SK-N-SH (cell line): ENCODE data around the gene MT1H. TPM values are rescaled to one million over a fixed set of nuclear protein-coding genes. Genes with fewer than 3 reads are reported as not detected.
"Not testable (repeated sequence)": the region's sequence is repeated elsewhere in the genome, so short reads cannot be mapped to it uniquely, and the experiment has no call there.

Source experiments
- CTCF ChIA-PET: fragments of 300-600, 350-600 bp; formaldehyde crosslinking; extraction: SDS; loops from one replicate; lab custom pipeline; 2021; lab: Yijun Ruan, JAX
- POLR2A ChIA-PET: fragments of 350-600 bp; sonication (Branson Sonifier 250); formaldehyde crosslinking; extraction: SDS; loops from one replicate; lab custom pipeline; 2020; ENCODE audit warnings: antibody characterized with exemption, inconsistent platforms; lab: Yijun Ruan, JAX
- DNase-seq: peaks from one replicate; pipeline ENCODE4 v3.0.0; 2012
- H2AFZ ChIP-seq: fragments of 200-600 bp; sonication (generic); 2 replicates; pipeline ENCODE4 v1.8.1; 2016; ENCODE audit warnings: antibody characterized with exemption, mild to moderate bottlenecking, low read depth
- H3F3A ChIP-seq: fragments of 200-600 bp; sonication (generic); replicated peaks from 2 replicates; pipeline ENCODE3; 2016; ENCODE audit warnings: antibody characterized with exemption, mild to moderate bottlenecking; ENCODE audit not compliant: insufficient read depth
- H3K27ac ChIP-seq, 2 experiments: fragments of 200-500 bp in 1 of 2; fragments of 200-600 bp in 1 of 2; sonication (Bioruptor generic) in 1 of 2; sonication (generic), shearing (Covaris generic) in 1 of 2; 2 replicates each; pipeline versions ENCODE4 v1.5.1 to v1.6.1; 2014 to 2016; ENCODE audit warnings: low read depth in 2 of 2, inconsistent platforms in 1 of 2, low read length in 1 of 2, mild to moderate bottlenecking in 1 of 2, mixed read lengths in 1 of 2
- H3K27me3 ChIP-seq: fragments of 200-600 bp; sonication (generic), shearing (Covaris generic); 2 replicates; pipeline ENCODE4 v1.6.1; 2016; ENCODE audit warnings: mixed run types; ENCODE audit not compliant: insufficient read depth
- H3K36me3 ChIP-seq, 2 experiments: fragments of 200-500 bp in 1 of 2; fragments of 200-600 bp in 1 of 2; sonication (Bioruptor generic) in 1 of 2; sonication (generic) in 1 of 2; replicated peaks in 1 of 2; 2 replicates each; pipeline versions ENCODE3 to v1.5.1; 2014 to 2016; ENCODE audit warnings: low read length in 1 of 2, mild to moderate bottlenecking in 1 of 2; ENCODE audit not compliant: insufficient read depth in 2 of 2, control insufficient read depth in 1 of 2
- H3K4me1 ChIP-seq, 2 experiments: fragments of 200-500 bp in 1 of 2; fragments of 200-600 bp in 1 of 2; sonication (Bioruptor generic) in 1 of 2; sonication (generic), shearing (Covaris generic) in 1 of 2; 2 replicates each; pipeline versions ENCODE4 v1.5.1 to v1.6.1; 2014 to 2016; ENCODE audit warnings: low read depth in 1 of 2, low read length in 1 of 2, mixed run types in 1 of 2; ENCODE audit not compliant: insufficient read depth in 2 of 2, control insufficient read depth in 1 of 2
- H3K4me2 ChIP-seq: fragments of 200-600 bp; sonication (generic), shearing (Covaris generic); 2 replicates; pipeline ENCODE4 v1.6.1; 2017; ENCODE audit warnings: mixed run types
- H3K4me3 ChIP-seq, 2 experiments: fragments of 200-500 bp in 1 of 2; fragments of 200-600 bp in 1 of 2; sonication (Bioruptor generic) in 1 of 2; sonication (generic), shearing (Covaris generic) in 1 of 2; 2 replicates each; pipeline versions ENCODE4 v1.5.1 to v1.8.1; 2014 to 2016; ENCODE audit warnings: low read depth in 2 of 2, inconsistent platforms in 1 of 2, low read length in 1 of 2, mild to moderate bottlenecking in 1 of 2, mixed read lengths in 1 of 2, moderate library complexity in 1 of 2
- H3K79me2 ChIP-seq: fragments of 200-600 bp; sonication (generic); 2 replicates; pipeline ENCODE4 v1.8.1; 2017; ENCODE audit warnings: mild to moderate bottlenecking; ENCODE audit not compliant: insufficient read depth
- H3K9ac ChIP-seq: fragments of 200-600 bp; sonication (generic); 2 replicates; pipeline ENCODE4 v1.6.1; 2017; ENCODE audit warnings: mixed run types
- H3K9me2 ChIP-seq: fragments of 200-600 bp; sonication (generic); 2 replicates; pipeline ENCODE4 v1.6.1; 2017; ENCODE audit warnings: mixed run types
- H3K9me3 ChIP-seq: fragments of 200-600 bp; sonication (generic); 2 replicates; pipeline ENCODE4 v1.6.1; 2017; ENCODE audit warnings: mixed run types, mild to moderate bottlenecking, moderate library complexity
- H4K20me1 ChIP-seq: fragments of 200-600 bp; sonication (generic); 2 replicates; pipeline ENCODE4 v1.6.1; 2017; ENCODE audit warnings: mild to moderate bottlenecking, mixed run types; ENCODE audit not compliant: insufficient read depth
- ELF1 ChIP-seq: IDR thresholded peaks from 2 replicates; pipeline ENCODE4 v1.4.0; 2012
- EP300 ChIP-seq, 2 experiments: IDR thresholded peaks; 2 replicates each; pipeline versions ENCODE4 v1.4.0 to v1.6.1; 2012; ENCODE audit warnings: borderline replicate concordance in 1 of 2, low read depth in 1 of 2, low read length in 1 of 2
- FOXJ3 ChIP-seq: sonication (generic); formaldehyde crosslinking; IDR thresholded peaks from 2 replicates; pipeline ENCODE4 v1.5.1; 2020; ENCODE audit warnings: mild to moderate bottlenecking, missing genetic modification reagents
- GATA2 ChIP-seq: sonication (generic); formaldehyde crosslinking; IDR thresholded peaks from 2 replicates; pipeline ENCODE4 v1.5.0; 2020; ENCODE audit warnings: mild to moderate bottlenecking, missing genetic modification reagents
- RCOR1 ChIP-seq: fragments of 150-350 bp; IDR thresholded peaks from 2 replicates; pipeline ENCODE4 v1.6.1; 2017; ENCODE audit warnings: antibody characterized with exemption, low read length
- TCF12 ChIP-seq: IDR thresholded peaks from 2 replicates; pipeline ENCODE4 v1.4.0; 2012
- WGBS: methylation state at CpG from one replicate; pipeline ENCODE4 v1.1.6; 2017; ENCODE audit warnings: low lambda C conversion rate; 5-methylcytosine and 5-hydroxymethylcytosine counted together
- polyA plus RNA-seq, 3 experiments: library from polyadenylated mRNA; depleted of rRNA; stranded (reverse); fragments of >200 nt; gene quantifications; 2 replicates each; pipeline ENCODE4 v1.2.3, GENCODE V29; 2012

Gene MT1H
- polyA plus RNA-seq, 1 of the 3 experiments (the other 2 are of a cell fraction) = not detected

DNA sequence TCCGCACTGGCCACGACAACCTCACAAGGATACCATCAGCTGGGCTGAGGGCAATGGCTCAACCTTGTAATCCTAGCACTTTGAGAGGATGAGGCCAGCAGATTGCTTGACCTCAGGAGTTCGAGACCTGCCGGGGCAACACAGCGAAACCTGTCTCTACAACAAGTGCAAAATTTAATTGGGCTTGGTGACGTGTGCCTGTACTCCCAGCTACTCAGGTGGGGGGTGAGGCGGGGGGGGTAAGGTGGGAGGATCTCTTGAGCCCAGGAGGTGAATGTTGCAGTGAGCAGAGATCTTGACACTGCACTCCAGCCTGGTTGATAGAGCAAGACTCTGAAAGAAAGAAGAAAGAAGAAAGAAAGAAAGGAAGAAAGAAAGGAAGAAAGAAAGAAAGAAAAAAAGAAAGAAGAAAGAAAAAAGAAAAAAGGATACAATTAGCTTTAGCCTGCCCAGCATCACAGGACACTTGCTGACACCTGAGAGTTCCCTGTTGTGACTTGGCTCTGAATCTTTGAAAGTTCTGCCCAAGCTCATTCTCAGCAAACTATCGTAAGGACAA lies 49.2 kb upstream of the MT1H start (continued):
- TF ChIP-seq ELF1 (no peak), TCF12 (no peak), RCOR1 (no peak), EP300 (IDR thresholded peaks at IDR 0.05; ENCODE audit: borderline replicate concordance in 1 of 2, low read depth in 1 of 2, low read length in 1 of 2) (no peak)
- TF ChIP-seq, all 33 proteins: peak for 0

DNA sequence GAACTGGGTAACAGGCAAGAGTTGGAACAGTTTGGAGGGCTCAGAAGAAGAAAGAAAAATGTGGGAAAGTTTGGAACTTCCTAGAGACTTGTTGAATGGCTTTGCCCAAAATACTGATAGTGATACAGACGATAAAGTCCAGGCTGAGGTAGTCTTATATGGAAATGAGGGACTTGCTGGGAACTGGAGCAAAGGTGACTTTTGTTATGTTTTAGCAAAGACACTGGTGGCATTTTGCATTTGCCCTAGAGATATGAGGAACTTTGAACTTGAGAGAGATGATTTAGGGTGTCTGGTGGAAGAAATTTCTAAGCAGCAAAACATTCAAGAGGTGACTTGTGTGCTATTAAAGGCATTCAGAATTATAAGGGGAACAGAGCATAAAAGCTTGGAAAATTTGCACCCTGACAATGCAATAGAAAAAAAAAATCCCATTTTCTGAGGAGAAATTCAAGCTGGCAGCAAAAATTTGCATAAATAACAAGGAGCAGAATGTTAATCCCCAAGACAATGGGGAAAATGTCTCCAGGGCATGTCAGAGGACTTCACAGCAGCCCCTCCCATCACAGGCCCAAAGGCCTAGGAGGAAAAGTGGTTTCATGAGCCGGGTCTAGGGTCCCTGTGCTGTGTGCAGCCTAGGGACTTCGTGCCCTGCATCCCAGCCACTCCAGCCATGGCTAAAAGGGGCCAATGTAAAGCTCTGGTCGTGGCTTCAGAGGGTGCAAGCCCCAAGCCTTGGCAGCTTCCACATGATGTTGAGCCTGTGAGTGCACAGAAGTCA lies 47.8 kb upstream of the MT1H start:
- POLR2A ChIA-PET = not testable (repeated sequence)

DNA sequence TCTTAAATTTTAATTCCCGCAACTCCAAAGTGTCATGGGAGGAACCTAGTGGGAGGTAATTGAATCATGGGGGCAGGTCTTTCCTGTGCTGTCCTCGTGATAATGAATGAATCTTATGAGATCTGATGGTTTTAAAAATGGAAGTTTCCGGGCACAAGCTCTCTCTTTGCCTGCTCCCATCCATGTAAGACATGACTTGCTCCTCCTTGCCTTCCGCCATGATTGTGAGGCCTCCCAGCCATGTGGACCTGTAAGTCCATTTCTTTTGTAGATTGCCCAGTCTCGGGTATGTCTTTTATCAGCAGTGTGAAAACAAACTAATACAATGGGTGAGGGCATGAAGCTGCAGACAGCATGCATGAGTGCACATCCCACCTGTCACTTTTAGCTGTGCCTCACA lies 46.4 kb upstream of the MT1H start:
- H3K9me2 ChIP-seq, H3F3A ChIP-seq, H3K27me3 ChIP-seq, POLR2A ChIA-PET, H3K36me3 ChIP-seq, H3K4me1 ChIP-seq, H4K20me1 ChIP-seq, DNase-seq, H3K9ac ChIP-seq, H3K9me3 ChIP-seq, H3K4me2 ChIP-seq, H3K27ac ChIP-seq, H3K4me3 ChIP-seq, H2AFZ ChIP-seq: not testable (repeated sequence)
- WGBS = 87% methylated on average over 5 of the region's 5 CpGs
- H3K79me2 ChIP-seq = peaks cover 13% of the 10 kb centered on the region; the same call in 1 of the 2 replicates
- CTCF ChIA-PET = interaction anchor here (1.1 to 1.6 kb wide), 3 partner anchors 10 to 23 kb away, joined by 3 to 6 read pairs (median 3); no protein-coding TSS in a partner anchor

More for the DNA sequence above, 47.8 kb upstream of the MT1H start:
- not testable (repeated sequence) for H3K9me3 ChIP-seq, H3K27me3 ChIP-seq, H3K27ac ChIP-seq, H3K4me3 ChIP-seq, H3K9ac ChIP-seq, H3F3A ChIP-seq, H3K9me2 ChIP-seq, H3K4me2 ChIP-seq, DNase-seq, H2AFZ ChIP-seq, H3K4me1 ChIP-seq, H3K36me3 ChIP-seq, H4K20me1 ChIP-seq
- H3K79me2 ChIP-seq = peaks cover 13% of the 10 kb centered on the region; the same call in 1 of the 2 replicates
- CTCF ChIA-PET = interaction anchor here (0.9 to 1.5 kb wide), 2 partner anchors 19 to 80 kb away, joined by 3 read pairs; no protein-coding TSS in a partner anchor
- WGBS = 86% methylated on average over 1 of the region's 4 CpGs

DNA sequence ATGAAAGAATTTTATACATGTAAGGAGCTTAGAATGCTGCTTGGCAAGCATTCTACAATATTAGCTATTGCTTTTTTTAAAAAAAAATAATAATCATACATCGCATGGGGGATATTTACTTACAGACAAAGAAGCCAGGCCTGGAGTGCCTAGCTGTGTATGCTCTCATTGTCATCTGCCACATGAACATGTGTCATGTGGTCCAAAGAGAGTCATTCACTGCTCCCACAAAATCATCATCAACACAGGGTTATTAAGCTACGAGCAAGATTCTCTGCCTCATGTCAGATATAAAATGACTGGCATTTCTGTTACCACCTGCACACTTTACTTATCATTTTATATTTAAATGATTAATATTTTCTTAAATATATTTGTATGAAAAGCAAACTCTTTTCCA lies 46.0 kb upstream of the MT1H start:
- no peak for DNase-seq
- CTCF ChIA-PET = interaction anchor here (0.6 to 1.6 kb wide), 5 partner anchors 11 to 618 kb away, joined by 3 to 6 read pairs (median 3); no protein-coding TSS in a partner anchor
- no peak overlapping the region for H3K27ac ChIP-seq
- WGBS = 96% methylated on average over 2 of the region's 2 CpGs
- TF ChIP-seq GATA2 (CRISPR knock-in tag) (no peak), FOXJ3 (CRISPR knock-in tag) (no peak)
- TF ChIP-seq, all 33 proteins: peak for 0
- H3K9me2 ChIP-seq = no peaks in the 10 kb centered on the region
- H3K9me3 ChIP-seq = no peaks in the 10 kb centered on the region
- no peaks in the 10 kb centered on the region for H3K27me3 ChIP-seq
- no peak overlapping the region for H3K4me2 ChIP-seq
- H4K20me1 ChIP-seq = no peaks in the 10 kb centered on the region
- no peaks in the 10 kb centered on the region for H3K36me3 ChIP-seq
- no peak overlapping the region for H3K9ac ChIP-seq
- POLR2A ChIA-PET = no interaction called here
- peaks cover 2 to 7% of the 10 kb centered on the region in 2 experiments; a peak in 1 of 4 replicates for H3K4me1 ChIP-seq
- H3F3A ChIP-seq = peaks cover 7% of the 10 kb centered on the region
- no peak overlapping the region for H3K4me3 ChIP-seq
- no peak overlapping the region for H2AFZ ChIP-seq
- H3K79me2 ChIP-seq = peaks cover 13% of the 10 kb centered on the region; the same call in 1 of the 2 replicates
